GM12878 (cell line): ENCODE measurements around the gene DUSP7. TPM values are rescaled to one million over a fixed set of nuclear protein-coding genes. Genes with fewer than 3 reads are reported as not detected.

Experiments used
- ATAC-seq: fragments of 200-7000 bp; cut with Tn5 transposase; 3 replicates; pipeline ENCODE4 v1.9.1; 2020; ENCODE audit warnings: mild to moderate bottlenecking, moderate library complexity
- BruUV-seq: library from RNA; stranded (reverse); fragments of 400-500 nt; replicated peaks from 2 replicates; lab custom pipeline; 2021; lab: Mats Ljungman, UMichigan
- CTCF ChIA-PET: fragments of 300-600 bp; sonication (Branson Sonifier 250); formaldehyde crosslinking; extraction: SDS; loops from one replicate; lab custom pipeline; 2021; ENCODE audit warnings: inconsistent platforms; lab: Yijun Ruan, JAX
- POLR2A ChIA-PET: fragments of 350-600 bp; formaldehyde crosslinking; extraction: SDS; loops from one replicate; lab custom pipeline; 2021; ENCODE audit warnings: inconsistent platforms; lab: Charles Lee
- RAD21 ChIA-PET: fragments of 300-600 bp; sonication (Branson Sonifier 250); formaldehyde crosslinking; loops from one replicate; lab custom pipeline; 2023; ENCODE audit warnings: antibody characterized with exemption; ENCODE audit not compliant: unreplicated experiment; lab: Charles Lee
- SMC1A ChIA-PET: fragments of 300-600 bp; sonication (Branson Sonifier 250); formaldehyde crosslinking; loops from one replicate; lab custom pipeline; 2023; ENCODE audit not compliant: unreplicated experiment, uncharacterized antibody; lab: Charles Lee
- DNase-seq: peaks from one replicate; pipeline ENCODE4 v3.0.0-alpha.2; 2011; ENCODE audit warnings: low read depth, low spot score
- FAIRE-seq: peaks from 3 replicates; lab custom pipeline; 2011; peaks lifted over from hg19 to GRCh38; lab: Jason Lieb, UNC
- H2AFZ ChIP-seq: 2 replicates; pipeline ENCODE4 v1.6.0; 2011; ENCODE audit warnings: low read depth, low read length, control low read depth; ENCODE audit not compliant: control insufficient read depth
- H3K27ac ChIP-seq: 2 replicates; pipeline ENCODE4 v1.5.1; 2011; ENCODE audit warnings: control low read depth; ENCODE audit not compliant: control insufficient read depth, insufficient read depth
- H3K27me3 ChIP-seq, 2 experiments: replicated peaks in 1 of 2; 2 replicates each; pipeline versions ENCODE4 v1.6.0 to v1.6.1; 2011; ENCODE audit warnings: low read length in 1 of 2; ENCODE audit not compliant: control insufficient read depth in 2 of 2, insufficient read depth in 2 of 2
- H3K36me3 ChIP-seq, 2 experiments: 2 replicates each; pipeline ENCODE4 v1.5.1; 2011; ENCODE audit warnings: low read length in 1 of 2; ENCODE audit not compliant: control insufficient read depth in 2 of 2, insufficient read depth in 2 of 2
- H3K4me1 ChIP-seq: 2 replicates; pipeline ENCODE4 v1.6.1; 2011; ENCODE audit warnings: mild to moderate bottlenecking, low read length, moderate library complexity, mixed read lengths; ENCODE audit not compliant: control insufficient read depth, insufficient read depth
- H3K4me2 ChIP-seq: 2 replicates; pipeline ENCODE4 v1.6.0; 2011; ENCODE audit warnings: control low read depth; ENCODE audit not compliant: control insufficient read depth, insufficient read depth
- H3K4me3 ChIP-seq: fragments of 200-600 bp; sonication (generic); 2 replicates; pipeline ENCODE4 v1.5.1; 2016
- H3K79me2 ChIP-seq: 2 replicates; pipeline ENCODE4 v1.6.0; 2011; ENCODE audit warnings: low read length; ENCODE audit not compliant: control insufficient read depth, insufficient read depth
- H3K9ac ChIP-seq: 2 replicates; pipeline ENCODE4 v1.8.0; 2011; ENCODE audit warnings: low read length, control low read depth, mixed read lengths; ENCODE audit not compliant: control insufficient read depth, insufficient read depth
- H3K9me3 ChIP-seq: replicated peaks from 3 replicates; pipeline ENCODE4 v1.5.1; 2011; ENCODE audit warnings: mild to moderate bottlenecking, low read length; ENCODE audit not compliant: control insufficient read depth, insufficient read depth
- H4K20me1 ChIP-seq: 2 replicates; pipeline ENCODE4 v1.6.0; 2011; ENCODE audit not compliant: control insufficient read depth, insufficient read depth
- BCL11A ChIP-seq: IDR thresholded peaks from 2 replicates; pipeline ENCODE4 v1.6.1; 2011; ENCODE audit warnings: low read depth, low read length
- CREB1 ChIP-seq: IDR thresholded peaks from 2 replicates; pipeline ENCODE4 v1.6.1; 2012; ENCODE audit warnings: low read depth, mild to moderate bottlenecking, inconsistent platforms
- EED ChIP-seq: sonication (generic); IDR thresholded peaks from 2 replicates; pipeline ENCODE4 v1.6.1; 2016; ENCODE audit warnings: antibody characterized with exemption, low read depth
- HDAC2 ChIP-seq: fragments of 200-600 bp; sonication (generic); IDR thresholded peaks from 2 replicates; pipeline ENCODE4 v1.6.1; 2017
- NFXL1 ChIP-seq: fragments of 450-650 bp; IDR thresholded peaks from 2 replicates; pipeline ENCODE4 v1.6.1; 2017; ENCODE audit warnings: antibody characterized with exemption, mild to moderate bottlenecking, borderline replicate concordance
- NR2C1 ChIP-seq: fragments of 450-650 bp; IDR thresholded peaks from 2 replicates; pipeline ENCODE4 v1.6.1; 2017; ENCODE audit warnings: antibody characterized with exemption, mild to moderate bottlenecking, moderate library complexity
- NR2F1 ChIP-seq: fragments of 450-650 bp; conservative IDR thresholded peaks from 2 replicates; pipeline ENCODE4 v1.6.1; 2017; ENCODE audit warnings: mild to moderate bottlenecking
- USF1 ChIP-seq: IDR thresholded peaks from 2 replicates; pipeline ENCODE4 v1.6.1; 2011; ENCODE audit warnings: borderline replicate concordance, low read depth, mild to moderate bottlenecking, moderate library complexity, mixed read lengths, low read length; ENCODE audit not compliant: insufficient read depth; ENCODE audit errors: extremely low read length
- WGBS: methylation state at CpG from one replicate; pipeline ENCODE4 v1.1.6; 2016; ENCODE audit warnings: low lambda C conversion rate; ENCODE audit not compliant: insufficient replicate concordance, insufficient coverage; ENCODE audit errors: missing lambda C conversion rate; 5-methylcytosine and 5-hydroxymethylcytosine counted together
- in situ Hi-C: fragments of 300-500 bp; cut with MboI; formaldehyde crosslinking; loops from 9 replicates; pipeline ENCODE4 v1.14.3; 2018; ENCODE audit warnings: mixed read lengths
- intact Hi-C: fragments of 100-400 bp; cut with micrococcal nuclease; formaldehyde crosslinking; loops from one replicate; pipeline ENCODE4 v1.14.2; 2022; ENCODE audit not compliant: unreplicated experiment
- polyA plus RNA-seq, 11 experiments: library from polyadenylated mRNA; depleted of rRNA in 4 of 11; unstranded in 6 of 11; stranded (reverse) in 5 of 11; fragments of >200 nt; fragmentation: Nextera tagmentation in 4 of 11; fragmentation: Illumina TruSeq in 1 of 11; extraction: Ambion mirVana in 4 of 11; extraction: Trizol in 1 of 11; gene quantifications; 1 replicate in 1 of 11; 2 replicates in 10 of 11; pipeline versions ENCODE4 v1.2.1 to v1.2.3, GENCODE V29; 2011 to 2016; ENCODE audit warnings: inconsistent platforms in 2 of 11, missing spikeins in 2 of 11, low read depth in 1 of 11
- total RNA-seq, 4 experiments: library from RNA; depleted of rRNA in 3 of 4; stranded (reverse); fragments of >200 nt in 3 of 4; fragmentation: Illumina TruSeq in 1 of 4; extraction: Trizol in 1 of 4; gene quantifications; 2 replicates each; pipeline versions ENCODE4 v1.2.1 to v1.2.3, GENCODE V29; 2013 to 2021

DUSP7 gene
- total and polyA plus RNA-seq, 10 of the 15 experiments (the other 5 are each of a cell fraction or from before 2014, with no cell fraction given), result 0.73 to 17.0 (median 7.9) TPM

DNA sequence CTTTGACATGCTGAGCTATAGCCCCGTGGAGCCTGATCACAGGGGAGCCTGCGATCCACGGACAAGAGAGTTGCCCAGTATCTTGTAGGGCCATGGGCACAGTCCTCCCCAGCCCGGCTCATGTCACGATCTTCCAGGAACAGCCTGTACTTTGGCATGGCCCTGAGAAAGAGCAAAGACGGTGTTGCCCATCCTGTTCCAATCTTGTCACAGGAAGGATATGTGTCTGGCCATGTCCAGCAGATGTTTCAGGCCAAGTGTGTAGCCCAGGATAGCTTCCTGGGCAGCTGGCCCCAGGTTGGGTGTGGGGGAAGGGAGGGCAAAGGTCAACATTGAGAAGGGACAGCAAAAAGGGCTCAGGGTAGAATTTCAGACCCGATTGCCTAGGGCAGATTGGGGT is 43.7 kb downstream of the DUSP7 start:
- WGBS, result 69% methylated on average over 7 of the region's 7 CpGs
- H3K9me3 ChIP-seq, result no peaks in the 10 kb centered on the region
- no peak overlapping the region for H3K4me3 ChIP-seq
- no peak for ATAC-seq
- intact Hi-C loops (no loop called here), in situ Hi-C loops (no loop called here)
- H3K36me3 ChIP-seq, result no peaks in the 10 kb centered on the region
- H3K9ac ChIP-seq, result no peak overlapping the region
- ChIA-PET RAD21 (interaction anchor here (0.7 to 2.8 kb wide), 8 partner anchors 9 to 207 kb away, joined by 3 to 19 read pairs (median 4); no protein-coding TSS in a partner anchor), POLR2A (interaction anchor here (0.9 to 3.1 kb wide), 4 partner anchors 9 to 108 kb away, joined by 3 to 7 read pairs (median 4); no protein-coding TSS in a partner anchor), SMC1A (interaction anchor here (0.6 to 12.8 kb wide), 9 partner anchors 9 to 132 kb away, joined by 3 to 116 read pairs (median 5); partner anchors contain the start of gene DUSP7), CTCF (interaction anchor here (0.8 to 8.2 kb wide), 6 partner anchors 10 to 129 kb away, joined by 3 to 93 read pairs (median 8); partner anchors contain the start of gene DUSP7)
- H2AFZ ChIP-seq, result no peak overlapping the region
- DNase-seq, result no peak
- FAIRE-seq, result no peak
- H3K27ac ChIP-seq, result no peak overlapping the region
- H4K20me1 ChIP-seq, result no peaks in the 10 kb centered on the region
- no peak overlapping the region for H3K4me2 ChIP-seq
- H3K4me1 ChIP-seq, result peaks cover 4% of the 10 kb centered on the region
- no peak for TF ChIP-seq NR2C1
- peak; percentile 44; the same call in 1 of the 2 replicates for TF ChIP-seq NR2F1
- H3K79me2 ChIP-seq, result no peaks in the 10 kb centered on the region
- no peaks in the 10 kb centered on the region for H3K27me3 ChIP-seq
- BruUV-seq, result no TSS peak

GRCh38 chr3:52010431-52010830 is 45.9 kb downstream of the DUSP7 start:
- Histone ChIP-seq H3K4me1 (peaks cover 11% of the 10 kb centered on the region), H3K9ac (no peak overlapping the region), H4K20me1 (no peaks in the 10 kb centered on the region), H2AFZ (no peak overlapping the region), H3K9me3 (no peaks in the 10 kb centered on the region), H3K4me3 (no peak overlapping the region), H3K27me3 (no peaks in the 10 kb centered on the region), H3K4me2 (no peak overlapping the region), H3K79me2 (no peaks in the 10 kb centered on the region), H3K27ac (no peak overlapping the region), H3K36me3 (no peaks in the 10 kb centered on the region)
- SMC1A ChIA-PET, result no interaction called here
- ATAC-seq (no peak), FAIRE-seq (no peak), DNase-seq (no peak)
- CTCF ChIA-PET, result interaction anchor here (1.2 to 10.6 kb wide), 6 partner anchors 12 to 134 kb away, joined by 3 to 334 read pairs (median 4); partner anchors contain the start of gene DUSP7
- TF ChIP-seq USF1 (no peak), CREB1 (no peak), EED (no peak), HDAC2 (no peak), NFXL1 (no peak), BCL11A (no peak)
- in situ Hi-C loops (no loop called here), intact Hi-C loops (no loop called here)
- RAD21 ChIA-PET, result interaction anchor here (0.8 to 1.3 kb wide), 2 partner anchors 26 to 134 kb away, joined by 3 to 4 read pairs; no protein-coding TSS in a partner anchor
- POLR2A ChIA-PET, result interaction anchor here (1.9 to 3.1 kb wide), 2 partner anchors 12 to 31 kb away, joined by 7 to 10 read pairs; no protein-coding TSS in a partner anchor
- BruUV-seq, result no TSS peak
